GM21619 (cell line): ENCODE results near the gene ADAT2.

Source experiments
- ATAC-seq: cut with Tn5 transposase; IDR thresholded peaks from one replicate; pipeline ENCODE4 v1.9.1; 2021; ENCODE audit not compliant: unreplicated experiment

The ADAT2 gene

GRCh38 chr6:143441680-143442545, 8.6 kb downstream of the ADAT2 start:
- no peak for ATAC-seq

- ATAC-seq = no peak
These were observed 9.5 kb downstream of the ADAT2 start for GRCh38 chr6:143441010-143441409.

- no peak for ATAC-seq
These were observed 17.9 kb downstream of the ADAT2 start for GRCh38 chr6:143432588-143432987.

- no peak for ATAC-seq
These were observed 19.3 kb downstream of the ADAT2 start for GRCh38 chr6:143431226-143431625.

GRCh38 chr6:143429970-143430369, 20.5 kb downstream of the ADAT2 start:
- ATAC-seq = no peak

- ATAC-seq = peak; percentile 100
These were observed 23.2 kb downstream of the ADAT2 start for GRCh38 chr6:143427109-143427817.

GRCh38 chr6:143426026-143426425, 24.5 kb downstream of the ADAT2 start:
- no peak for ATAC-seq

- no peak for ATAC-seq
These were observed 31.0 kb downstream of the ADAT2 start for GRCh38 chr6:143419526-143419925.

- ATAC-seq = no peak
These were observed 35.7 kb downstream of the ADAT2 start for GRCh38 chr6:143414769-143415168.

- ATAC-seq = no peak
These were observed 39.6 kb downstream of the ADAT2 start for GRCh38 chr6:143410859-143411270.

GRCh38 chr6:143408787-143409162, 41.7 kb downstream of the ADAT2 start:
- ATAC-seq = no peak

GRCh38 chr6:143408151-143408786, 42.2 kb downstream of the ADAT2 start:
- ATAC-seq = no peak

GRCh38 chr6:143406673-143407072, 43.8 kb downstream of the ADAT2 start:
- no peak for ATAC-seq

- ATAC-seq = no peak
These were observed 44.9 kb downstream of the ADAT2 start for GRCh38 chr6:143405373-143406154.

GRCh38 chr6:143402721-143403336, 47.7 kb downstream of the ADAT2 start:
- ATAC-seq = no peak

GRCh38 chr6:143401636-143402370, 48.7 kb downstream of the ADAT2 start:
- no peak for ATAC-seq

- ATAC-seq = peak; percentile 7
These were observed 49.4 kb downstream of the ADAT2 start for GRCh38 chr6:143401068-143401446.

GRCh38 chr6:143400258-143401067, 50.0 kb downstream of the ADAT2 start:
- ATAC-seq = peak; percentile 46

- ATAC-seq = no peak
These were observed 50.7 kb downstream of the ADAT2 start for GRCh38 chr6:143399775-143400174.
